ENCODE measurements around the gene CD37. TPM values are rescaled to one million over a fixed set of nuclear protein-coding genes. Genes with fewer than 3 reads are reported as not detected.
"Not testable (repeated sequence)": the region's sequence is repeated elsewhere in the genome, so short reads cannot be mapped to it uniquely, and the experiment has no call there.

Gene CD37
- total and polyA plus RNA-seq, 3 donors from 2014 or later, result 12.6 to 23.2 (median 16.2) TPM

- Histone ChIP-seq H3K4me3 (no peak overlapping the region), H3K4me1 (no peaks in the 10 kb centered on the region), H3K27ac (no peak overlapping the region), H3K36me3 (ENCODE audit: low read depth, missing control alignments) (no peaks in the 10 kb centered on the region), H3K27me3 (no peaks in the 10 kb centered on the region), H3K9me3 (no peaks in the 10 kb centered on the region)
- intact Hi-C loops (cut with DNase I; ENCODE audit: low total_unique reads), result no loop called here
- TF ChIP-seq POLR2A (IDR thresholded peaks at IDR 0.05), result no peak
- TF ChIP-seq, protein P1, sequence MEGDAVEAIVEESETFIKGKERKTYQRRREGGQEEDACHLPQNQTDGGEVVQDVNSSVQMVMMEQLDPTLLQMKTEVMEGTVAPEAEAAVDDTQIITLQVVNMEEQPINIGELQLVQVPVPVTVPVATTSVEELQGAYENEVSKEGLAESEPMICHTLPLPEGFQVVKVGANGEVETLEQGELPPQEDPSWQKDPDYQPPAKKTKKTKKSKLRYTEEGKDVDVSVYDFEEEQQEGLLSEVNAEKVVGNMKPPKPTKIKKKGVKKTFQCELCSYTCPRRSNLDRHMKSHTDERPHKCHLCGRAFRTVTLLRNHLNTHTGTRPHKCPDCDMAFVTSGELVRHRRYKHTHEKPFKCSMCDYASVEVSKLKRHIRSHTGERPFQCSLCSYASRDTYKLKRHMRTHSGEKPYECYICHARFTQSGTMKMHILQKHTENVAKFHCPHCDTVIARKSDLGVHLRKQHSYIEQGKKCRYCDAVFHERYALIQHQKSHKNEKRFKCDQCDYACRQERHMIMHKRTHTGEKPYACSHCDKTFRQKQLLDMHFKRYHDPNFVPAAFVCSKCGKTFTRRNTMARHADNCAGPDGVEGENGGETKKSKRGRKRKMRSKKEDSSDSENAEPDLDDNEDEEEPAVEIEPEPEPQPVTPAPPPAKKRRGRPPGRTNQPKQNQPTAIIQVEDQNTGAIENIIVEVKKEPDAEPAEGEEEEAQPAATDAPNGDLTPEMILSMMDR (IDR thresholded peaks at IDR 0.05), result no peak
- DNase-seq, result no peak
- WGBS, 2 donors, result 91% methylated on average over 5 of the region's 5 CpGs
Measured at GRCh38 chr19:49368711-49369358, 33.6 kb downstream of the CD37 start.

GRCh38 chr19:49371184-49371583 is 36.0 kb downstream of the CD37 start:
- Histone ChIP-seq H3K27ac (no peak overlapping the region), H3K4me3 (no peak overlapping the region), H3K27me3 (no peaks in the 10 kb centered on the region), H3K36me3 (ENCODE audit: low read depth, missing control alignments) (no peaks in the 10 kb centered on the region), H3K9me3 (no peaks in the 10 kb centered on the region), H3K4me1 (no peaks in the 10 kb centered on the region)
- WGBS, 2 donors, result 76 to 96% methylated on average over 3 of the region's 3 CpGs
- no peak for DNase-seq
- TF ChIP-seq, protein P1 (IDR thresholded peaks at IDR 0.05), result no peak
- TF ChIP-seq POLR2A (IDR thresholded peaks at IDR 0.05), result no peak
- intact Hi-C loops (cut with DNase I; ENCODE audit: low total_unique reads), result no loop called here

DNA sequence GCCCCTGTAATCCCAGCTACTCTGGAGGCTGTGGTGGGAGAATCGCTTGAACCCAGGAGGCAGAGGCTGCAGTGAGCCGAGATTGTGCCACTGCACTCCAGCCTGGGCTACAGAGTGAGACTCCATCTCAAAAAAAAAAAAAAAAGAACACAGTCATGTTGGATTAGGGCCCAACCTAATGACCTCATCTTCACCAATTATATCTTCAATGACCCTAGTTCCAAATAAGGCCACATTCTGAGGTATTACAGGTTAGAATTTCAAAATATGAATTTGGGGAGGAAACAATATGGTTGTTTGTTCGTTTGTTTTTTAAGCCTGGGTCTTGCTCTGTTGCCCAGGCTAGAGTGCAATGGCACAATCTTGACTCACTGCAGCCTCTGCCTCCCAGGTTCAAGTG is 38.0 kb downstream of the CD37 start:
- 88 to 92% methylated on average over 3 of the region's 3 CpGs for WGBS, 2 donors
- intact Hi-C loops (cut with DNase I; ENCODE audit: low total_unique reads); H3K36me3 ChIP-seq (ENCODE audit: low read depth, missing control alignments); DNase-seq; H3K27ac ChIP-seq; H3K4me3 ChIP-seq; H3K9me3 ChIP-seq; H3K4me1 ChIP-seq; H3K27me3 ChIP-seq: not testable (repeated sequence)

GRCh38 chr19:49374665-49375434 is 39.6 kb downstream of the CD37 start:
- H3K27ac ChIP-seq, result no peak overlapping the region
- H3K27me3 ChIP-seq, result no peaks in the 10 kb centered on the region
- no peaks in the 10 kb centered on the region for H3K4me1 ChIP-seq
- no peak for TF ChIP-seq POLR2A (IDR thresholded peaks at IDR 0.05)
- DNase-seq, result no peak
- no peaks in the 10 kb centered on the region for H3K36me3 ChIP-seq (ENCODE audit: low read depth, missing control alignments)
- WGBS, 2 donors, result 90 to 94% methylated on average over 11 to 16 of the region's 16 CpGs
- no peak overlapping the region for H3K4me3 ChIP-seq
- intact Hi-C loops (cut with DNase I; ENCODE audit: low total_unique reads), result no loop called here
- H3K9me3 ChIP-seq, result no peaks in the 10 kb centered on the region

DNA sequence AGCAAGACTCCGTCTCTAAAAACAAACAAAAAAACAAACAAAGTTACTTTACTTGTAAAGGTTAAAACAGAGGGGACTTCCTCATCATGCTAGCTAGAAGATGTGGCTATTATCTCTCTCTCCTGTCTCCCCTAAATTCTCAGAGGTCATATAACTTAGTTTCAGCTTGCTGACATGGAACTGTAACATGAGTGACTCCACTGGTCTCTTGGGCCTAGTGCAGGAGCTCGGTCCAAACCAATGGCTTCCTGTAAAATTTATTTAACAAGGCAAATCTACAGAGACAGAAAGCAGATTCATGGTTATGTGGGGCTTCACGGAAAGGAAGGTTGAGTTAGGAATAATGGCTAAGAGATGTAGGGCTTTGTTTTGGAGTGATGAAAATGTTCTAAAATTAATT is 43.3 kb downstream of the CD37 start:
- no peak overlapping the region for H3K4me3 ChIP-seq
- 85 to 92% methylated on average over 3 of the region's 3 CpGs for WGBS, 2 donors
- intact Hi-C loops (cut with DNase I; ENCODE audit: low total_unique reads), result no loop called here

More for the DNA sequence above, 43.3 kb downstream of the CD37 start:
- Histone ChIP-seq H3K36me3 (ENCODE audit: low read depth, missing control alignments) (no peaks in the 10 kb centered on the region), H3K27me3 (no peaks in the 10 kb centered on the region), H3K27ac (no peak overlapping the region), H3K4me1 (no peaks in the 10 kb centered on the region), H3K9me3 (no peaks in the 10 kb centered on the region)
- TF ChIP-seq POLR2A (IDR thresholded peaks at IDR 0.05), result no peak
- TF ChIP-seq, protein P1 (IDR thresholded peaks at IDR 0.05), result no peak
- no peak for DNase-seq
